Measurements from ENCODE around the gene TRIM7.

Gene TRIM7

DNA sequence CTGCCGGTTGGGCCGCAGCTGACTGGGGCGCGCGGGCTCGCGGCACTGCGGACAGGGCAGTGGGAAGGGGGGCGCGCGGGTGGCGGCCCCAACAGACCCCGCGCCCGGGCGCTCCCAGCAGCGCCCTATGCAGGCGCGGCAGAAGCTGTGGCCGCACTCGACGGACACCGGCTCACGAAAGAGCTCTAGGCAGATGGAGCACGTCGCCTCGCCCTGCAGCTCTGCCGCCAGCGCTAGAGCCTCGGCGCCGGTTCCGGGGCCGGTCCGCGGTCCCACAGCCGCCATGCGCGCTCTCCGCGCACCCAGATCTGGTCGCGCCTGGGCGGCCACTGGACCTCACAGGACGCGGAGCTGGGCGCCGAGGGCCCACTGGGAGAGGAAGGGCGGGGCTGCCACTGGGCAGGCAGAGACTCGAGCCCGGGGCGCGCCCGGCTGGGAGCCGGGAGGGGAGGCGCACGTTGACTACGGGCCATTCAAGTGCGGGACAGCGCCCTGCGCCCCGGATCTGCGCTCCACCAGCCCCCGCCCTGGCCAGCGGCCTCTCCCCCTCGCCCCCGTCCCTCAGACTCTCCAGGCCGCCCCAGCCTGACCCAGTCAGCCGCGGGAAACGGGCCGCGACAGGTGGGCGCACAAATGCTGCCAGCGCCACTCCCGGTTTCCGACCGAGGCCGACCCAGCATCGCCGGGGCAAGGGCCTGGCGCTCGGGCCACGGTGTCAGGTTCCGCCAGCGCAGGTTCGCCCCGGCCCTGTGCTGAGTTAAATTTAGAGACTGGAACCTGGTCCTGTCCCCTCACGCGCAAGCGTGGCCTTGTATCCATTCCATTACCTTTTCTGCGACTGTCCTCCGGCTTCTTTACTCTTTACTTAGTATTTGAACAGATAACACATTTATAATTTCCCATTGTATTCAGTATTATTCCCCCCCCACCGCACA lies at the start of gene TRIM7:
Gene TRIM7 (minus strand): TSS at position 371 of the 935 bp plus-strand sequence. CDS start 86 bp downstream, at position 285.
- DNase-seq (ENCODE audit: low read depth) = no peak

DNA sequence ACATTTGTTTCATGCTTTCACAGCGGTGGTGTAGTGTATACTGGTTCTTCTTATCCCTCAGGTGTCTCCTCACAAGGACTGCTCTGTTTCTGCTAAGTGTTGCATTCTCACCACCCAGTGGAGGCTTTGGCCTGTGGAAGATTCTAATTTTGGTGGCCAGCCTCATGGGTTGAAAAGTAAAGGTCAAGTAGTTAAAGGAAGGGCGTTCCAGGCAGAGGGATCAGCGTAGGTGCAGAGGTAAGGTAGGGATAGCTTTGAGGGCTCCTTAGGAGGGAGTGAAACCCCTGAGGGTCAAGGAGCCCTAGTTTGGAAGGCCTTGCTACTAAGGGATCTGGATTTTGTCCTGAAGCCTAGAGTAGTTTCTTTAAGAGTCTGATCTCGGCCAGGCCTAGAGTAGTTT lies 43.3 kb upstream of the TRIM7 start:
- no peak for DNase-seq (ENCODE audit: low read depth)

DNA sequence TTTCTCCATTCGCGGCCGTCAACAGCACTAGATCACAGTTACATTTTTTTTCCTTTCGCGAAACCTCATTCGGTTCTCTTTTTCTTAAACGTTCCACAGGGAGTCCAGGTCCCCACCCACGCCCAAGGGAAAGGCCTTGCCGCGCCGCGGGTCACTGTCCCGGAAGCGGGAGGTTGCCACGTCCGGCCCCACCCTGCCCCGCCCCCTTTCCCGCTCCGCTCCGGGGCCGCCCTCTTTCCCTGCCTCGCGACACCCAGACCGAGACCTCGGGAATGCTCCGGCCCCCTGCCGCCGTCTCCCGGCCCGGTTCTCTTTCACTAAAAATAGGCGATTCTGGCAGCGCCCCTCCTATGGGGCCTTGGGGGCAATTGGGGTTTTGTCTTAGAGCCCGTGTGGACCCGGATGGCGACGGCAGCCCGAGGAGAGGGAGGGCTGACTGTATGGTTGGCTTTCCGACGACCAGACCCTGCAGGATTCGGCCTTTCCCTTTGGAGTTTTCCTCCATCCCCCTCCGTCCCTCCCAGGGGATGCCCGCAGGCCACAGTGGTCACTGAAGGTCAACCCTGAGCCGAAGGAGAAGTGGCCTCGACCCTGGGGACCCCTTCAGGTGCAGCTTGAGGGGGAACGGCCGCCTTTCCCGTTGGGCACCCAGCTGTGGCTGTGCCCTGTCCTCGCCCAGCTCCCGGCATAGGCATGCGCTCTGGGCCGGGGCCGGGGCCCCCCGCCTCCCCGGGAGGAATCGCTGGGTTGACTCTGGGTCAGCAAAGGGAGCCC lies 41.5 kb upstream of the TRIM7 start:
- DNase-seq (ENCODE audit: low read depth) = peak; percentile 57

DNA sequence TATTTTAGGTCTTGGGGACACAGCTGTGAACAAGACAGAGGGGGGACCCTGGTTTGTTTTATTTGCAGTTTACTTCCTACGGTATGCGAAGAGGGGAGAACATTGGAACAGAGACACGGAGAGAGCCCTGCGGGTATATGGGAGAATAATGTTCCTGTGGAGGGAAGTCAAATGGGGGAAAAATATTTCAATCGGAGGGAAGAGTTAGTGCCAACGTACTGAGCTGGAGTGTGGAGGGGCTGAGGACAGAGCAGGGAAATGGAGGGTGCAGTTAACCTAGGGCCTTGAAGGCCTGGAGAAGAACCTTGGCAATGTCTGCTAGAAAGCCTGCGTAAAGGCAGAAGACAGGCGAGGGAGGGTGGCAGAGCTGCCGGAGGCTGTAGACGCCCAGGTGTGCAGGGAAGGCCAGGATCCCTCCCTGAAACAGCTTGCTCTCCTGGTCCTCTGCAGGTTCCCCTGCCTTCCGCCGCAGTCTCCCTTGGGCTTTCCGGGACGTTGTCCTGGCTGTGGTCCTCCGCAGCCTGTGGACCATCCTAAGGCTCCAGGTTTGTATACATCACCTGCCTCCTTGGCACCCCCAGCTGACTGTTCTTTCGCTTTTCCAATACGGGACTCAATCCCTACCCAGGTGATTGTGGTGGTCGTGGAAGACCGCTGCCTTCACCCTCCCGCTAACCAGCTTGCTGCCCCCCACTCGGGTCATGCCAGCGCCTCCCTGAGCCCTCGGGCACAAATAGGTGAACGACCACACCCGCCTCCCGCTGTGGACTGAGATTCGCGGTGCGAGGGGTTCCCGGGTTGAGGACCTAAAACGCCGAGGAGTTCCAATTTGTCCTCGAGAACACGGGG lies 40.7 kb upstream of the TRIM7 start:
- DNase-seq (ENCODE audit: low read depth) = no peak

DNA sequence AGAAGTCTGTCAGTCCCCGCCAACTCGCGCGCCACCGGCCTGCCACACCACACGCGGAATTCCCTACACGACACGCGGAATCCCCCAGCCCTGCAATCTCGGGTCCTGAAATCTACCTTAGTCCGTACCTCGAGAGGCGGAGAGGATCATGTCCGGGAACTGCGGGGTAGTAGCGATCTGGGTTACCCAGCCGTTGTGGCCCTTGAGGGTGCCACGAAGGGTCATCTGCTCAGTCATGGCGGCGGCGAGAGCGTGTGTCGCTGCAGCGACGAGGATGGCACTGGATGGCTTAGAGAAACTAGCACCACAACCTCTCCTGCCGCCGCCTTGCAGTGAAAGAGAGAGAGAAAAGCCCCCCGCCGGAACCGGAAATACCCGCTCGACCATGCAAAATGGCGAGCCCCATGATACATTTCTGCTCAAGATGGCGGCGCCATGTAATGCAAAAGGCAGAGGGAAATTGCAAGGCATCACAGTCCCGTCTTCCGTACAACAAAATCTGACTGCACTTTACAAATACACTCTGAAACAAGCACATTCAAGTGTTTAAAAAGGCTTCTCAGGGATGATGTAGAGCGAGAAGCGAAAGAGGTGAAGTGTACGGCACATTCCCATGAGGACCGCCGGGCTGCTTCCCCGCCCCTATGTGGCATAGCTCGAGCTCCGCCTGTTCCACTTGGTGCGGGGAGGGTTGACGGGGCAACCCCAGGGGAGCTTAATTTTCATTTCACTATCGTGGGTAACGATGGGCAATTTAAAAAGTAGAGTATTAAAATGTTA lies 38.8 kb upstream of the TRIM7 start, which contains the start of gene RACK1:
Gene RACK1 (minus strand): TSS at position 343 of the 780 bp plus-strand sequence. CDS start 106 bp downstream, at position 237.
- peak; percentile 72 for DNase-seq (ENCODE audit: low read depth)

DNA sequence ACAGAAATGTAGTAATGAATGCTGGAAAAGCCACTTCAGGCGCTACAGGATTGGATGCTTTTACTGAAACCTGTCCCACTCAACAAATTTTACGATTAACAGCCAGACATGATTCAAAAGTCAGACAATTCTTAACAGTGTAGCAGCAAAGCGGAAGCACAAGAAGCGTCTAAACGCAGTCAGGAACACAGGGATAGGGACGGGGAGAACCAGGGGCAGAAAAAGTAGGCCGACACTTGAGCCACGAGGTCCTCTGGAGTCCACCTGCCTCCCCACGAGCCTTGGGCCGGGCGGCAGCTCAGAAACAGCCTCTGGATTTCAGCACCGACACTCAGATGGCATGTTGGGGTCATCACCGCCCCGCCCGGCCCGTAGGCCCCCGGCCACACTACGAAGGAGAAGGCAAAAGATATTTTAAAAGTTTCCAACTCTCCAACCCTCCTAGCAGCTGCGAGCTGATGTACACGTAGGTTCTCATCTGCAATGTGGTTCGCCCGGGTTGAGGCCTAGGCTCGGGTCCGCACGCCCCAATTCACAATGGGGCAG lies 38.1 kb upstream of the TRIM7 start:
- no peak for DNase-seq (ENCODE audit: low read depth)

DNA sequence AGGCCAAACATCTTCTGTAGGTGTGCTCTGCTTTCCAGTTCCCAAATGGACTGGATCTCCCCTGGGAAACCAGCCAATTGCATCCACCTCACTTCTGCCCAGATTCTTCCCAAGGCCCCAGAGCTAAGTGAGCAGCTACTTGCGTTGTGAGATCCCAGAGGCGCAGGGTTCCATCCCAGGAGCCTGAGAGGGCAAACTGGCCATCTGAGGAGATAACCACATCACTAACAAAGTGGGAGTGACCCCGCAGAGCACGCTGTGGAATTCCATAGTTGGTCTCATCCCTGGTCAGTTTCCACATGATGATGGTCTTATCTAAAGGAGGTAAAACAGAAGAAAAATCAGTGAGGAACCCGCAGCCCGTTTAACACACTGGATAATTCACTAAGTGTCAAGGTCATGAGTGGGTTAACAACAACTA lies 37.0 kb upstream of the TRIM7 start:
- no peak for DNase-seq (ENCODE audit: low read depth)

DNA sequence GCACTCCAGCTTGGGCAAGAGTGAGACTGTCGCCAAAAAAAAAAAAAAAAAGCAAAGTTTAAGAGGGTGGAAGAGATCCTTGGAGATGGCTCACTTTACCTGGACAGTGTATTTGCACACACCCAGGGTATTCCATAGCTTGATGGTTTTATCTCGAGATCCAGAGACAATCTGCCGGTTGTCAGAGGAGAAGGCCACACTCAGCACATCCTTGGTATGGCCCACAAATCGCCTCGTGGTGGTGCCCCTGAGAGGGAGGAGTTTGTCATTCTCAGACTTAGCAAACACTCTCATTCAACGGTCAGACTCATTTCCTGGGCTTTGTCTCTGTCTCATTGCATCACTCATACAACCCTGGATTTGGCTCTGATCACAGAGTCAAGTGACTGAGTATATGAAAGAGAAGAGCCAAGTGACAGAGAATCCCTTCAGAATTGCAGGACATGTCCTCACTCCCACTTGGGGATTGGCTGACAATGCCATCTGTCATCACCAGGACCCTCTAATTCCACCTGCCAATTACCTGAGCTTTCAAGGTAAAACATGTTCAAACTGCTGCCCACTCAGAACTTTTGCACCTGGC lies 36.5 kb upstream of the TRIM7 start:
- DNase-seq (ENCODE audit: low read depth) = no peak

DNA sequence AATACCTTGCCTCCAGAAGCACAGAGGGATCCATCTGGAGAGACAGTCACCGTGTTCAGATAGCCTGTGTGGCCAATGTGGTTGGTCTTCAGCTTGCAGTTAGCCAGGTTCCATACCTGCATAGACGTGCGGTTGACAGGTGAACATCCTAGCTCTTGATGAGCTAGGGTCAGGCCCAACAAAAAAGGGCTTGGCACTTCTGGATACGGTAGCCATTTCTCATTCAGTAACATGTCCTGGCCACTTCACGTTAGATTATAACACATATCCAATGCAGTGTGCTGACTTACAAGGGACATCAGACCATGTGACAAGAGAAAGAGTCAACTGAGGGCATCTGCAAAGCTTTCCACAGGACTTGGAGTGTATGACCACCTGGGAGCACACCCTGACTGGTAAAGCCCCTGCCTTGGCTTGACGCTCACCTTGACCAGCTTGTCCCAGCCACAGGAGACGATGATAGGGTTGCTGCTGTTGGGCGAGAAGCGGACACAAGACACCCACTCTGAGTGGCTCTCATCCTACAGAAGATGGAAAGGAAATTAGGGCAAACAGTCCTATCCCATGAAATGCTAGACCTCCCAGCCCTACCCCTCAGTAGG lies 34.2 kb upstream of the TRIM7 start:
- no peak for DNase-seq (ENCODE audit: low read depth)

DNA sequence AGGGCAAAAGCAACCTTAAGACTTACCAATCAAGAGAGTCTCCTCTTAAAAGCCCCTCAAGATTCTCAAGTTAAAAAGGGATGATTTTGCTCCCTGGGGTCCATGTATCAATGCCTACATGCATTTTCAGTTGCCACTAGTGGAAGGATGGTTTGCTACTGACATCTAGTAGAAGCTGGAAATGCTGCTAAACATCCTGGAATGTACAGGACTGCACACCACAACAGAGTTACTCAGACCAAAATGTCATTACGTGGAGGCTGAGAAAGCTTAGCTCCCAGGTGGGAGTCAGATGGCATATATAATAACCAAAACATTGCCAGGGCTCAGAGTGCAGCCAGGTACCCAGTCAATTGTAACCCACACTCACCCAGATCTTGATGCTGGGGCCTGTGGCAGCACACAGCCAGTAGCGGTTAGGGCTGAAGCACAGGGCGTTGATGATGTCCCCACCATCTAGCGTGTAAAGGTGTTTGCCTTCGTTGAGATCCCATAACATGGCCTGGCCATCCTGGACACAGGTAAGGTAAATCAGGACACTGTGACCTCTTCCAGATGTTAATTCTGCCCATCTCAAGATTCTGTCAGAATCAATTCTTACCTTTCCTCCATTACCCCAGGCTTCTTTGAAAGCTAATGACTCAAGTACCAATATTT lies 32.9 kb upstream of the TRIM7 start:
- no peak for DNase-seq (ENCODE audit: low read depth)

DNA sequence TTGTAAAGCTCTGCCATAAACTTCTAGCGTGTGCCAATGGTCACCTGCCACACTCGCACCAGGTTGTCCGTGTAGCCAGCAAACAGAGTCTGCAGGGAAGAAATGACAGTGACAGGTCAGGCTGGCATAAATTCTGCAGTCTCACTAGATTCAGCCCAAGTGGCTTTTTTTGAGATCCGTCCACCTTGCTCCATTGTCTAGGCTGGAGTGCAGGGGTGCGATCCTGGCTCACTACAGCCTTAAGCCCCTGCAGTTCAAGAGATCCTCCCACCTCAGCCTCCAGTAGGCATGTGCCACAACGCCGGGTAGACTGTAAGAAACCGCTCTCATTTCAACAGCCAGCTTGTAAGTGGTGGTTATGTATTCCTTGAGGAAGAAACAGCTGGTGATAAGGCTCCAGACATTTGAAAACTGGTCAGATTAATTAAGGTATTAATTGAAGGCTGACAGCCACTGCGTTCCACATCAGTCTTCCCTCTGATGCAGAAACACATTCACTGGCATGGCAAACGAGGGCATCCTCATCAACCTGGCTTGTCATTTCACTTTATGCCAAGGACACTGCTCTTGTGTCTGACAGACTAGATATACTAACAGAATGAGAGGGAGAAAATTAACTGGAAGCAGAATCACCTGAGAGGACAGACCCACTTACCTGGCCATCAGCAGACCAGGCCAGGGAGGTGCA lies 32.1 kb upstream of the TRIM7 start:
- DNase-seq (ENCODE audit: low read depth) = no peak

DNA sequence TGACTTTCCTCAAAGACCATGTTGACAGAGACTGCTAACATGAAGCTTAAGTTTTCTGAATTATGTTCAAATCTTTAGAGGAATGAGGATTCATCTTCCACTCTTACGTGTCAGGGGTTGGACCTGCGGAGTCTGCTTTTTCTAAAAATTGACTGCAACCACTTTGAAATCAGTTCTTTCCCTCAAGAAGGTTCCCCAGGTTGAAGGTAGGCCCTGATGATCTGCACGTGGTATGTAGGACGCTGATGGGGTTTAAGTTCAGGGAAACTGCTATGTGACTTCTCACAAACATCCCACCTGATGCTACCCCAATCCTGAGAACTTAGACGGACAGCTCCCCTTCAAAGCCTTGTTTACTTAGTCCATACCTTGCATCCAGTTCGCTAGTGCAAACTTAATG lies 31.5 kb upstream of the TRIM7 start:
- DNase-seq (ENCODE audit: low read depth) = no peak

DNA sequence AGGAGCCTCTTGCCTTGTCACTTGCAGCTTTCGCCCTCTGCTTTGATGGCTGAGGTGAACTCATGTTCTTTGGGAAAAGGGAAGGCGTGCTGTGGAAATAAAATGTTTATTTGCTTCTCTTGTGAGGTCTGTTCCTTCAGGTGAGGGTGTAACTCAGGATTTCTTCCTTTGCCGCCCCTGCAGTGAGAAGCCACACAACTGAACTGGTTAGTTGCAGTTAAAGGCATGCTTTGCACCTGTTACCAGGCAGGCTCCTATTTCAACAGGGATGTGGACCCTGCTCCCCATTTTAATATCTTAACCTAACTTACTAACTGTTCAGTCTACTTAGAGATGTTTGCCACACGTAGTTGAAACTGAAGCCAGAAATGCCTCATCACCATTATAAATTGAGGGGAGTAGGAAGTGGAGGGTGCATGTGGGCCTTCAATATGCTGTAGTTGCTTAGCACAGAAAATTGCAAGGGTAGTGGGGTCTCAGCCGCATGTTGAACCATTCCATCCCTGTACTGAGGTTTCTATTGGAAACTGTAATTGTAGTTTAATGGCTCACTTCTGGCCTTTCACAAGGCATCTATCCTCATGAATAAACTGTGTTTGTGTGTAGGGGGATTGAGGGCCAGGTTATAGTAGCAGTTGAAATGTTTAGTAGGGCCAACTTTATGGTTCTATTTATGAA lies 30.8 kb upstream of the TRIM7 start:
- no peak for DNase-seq (ENCODE audit: low read depth)

DNA sequence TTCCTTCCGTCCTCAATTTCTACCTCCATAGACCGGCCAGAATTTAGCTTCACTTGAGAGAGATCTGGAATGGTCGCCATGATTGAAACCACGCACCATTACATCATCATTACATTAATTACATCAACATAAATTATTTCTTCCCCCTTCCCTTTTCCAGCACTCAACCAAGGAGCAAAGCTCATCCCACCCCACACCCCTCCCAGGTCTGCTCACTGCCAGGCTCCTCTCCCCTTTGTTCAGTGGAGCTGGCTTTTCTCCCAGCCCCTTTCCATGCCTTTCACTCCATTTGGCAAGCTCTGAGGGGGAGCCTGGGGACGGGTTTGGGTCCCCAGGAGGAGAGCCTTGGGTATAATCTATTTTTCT lies 30.3 kb upstream of the TRIM7 start:
- no peak for DNase-seq (ENCODE audit: low read depth)

DNA sequence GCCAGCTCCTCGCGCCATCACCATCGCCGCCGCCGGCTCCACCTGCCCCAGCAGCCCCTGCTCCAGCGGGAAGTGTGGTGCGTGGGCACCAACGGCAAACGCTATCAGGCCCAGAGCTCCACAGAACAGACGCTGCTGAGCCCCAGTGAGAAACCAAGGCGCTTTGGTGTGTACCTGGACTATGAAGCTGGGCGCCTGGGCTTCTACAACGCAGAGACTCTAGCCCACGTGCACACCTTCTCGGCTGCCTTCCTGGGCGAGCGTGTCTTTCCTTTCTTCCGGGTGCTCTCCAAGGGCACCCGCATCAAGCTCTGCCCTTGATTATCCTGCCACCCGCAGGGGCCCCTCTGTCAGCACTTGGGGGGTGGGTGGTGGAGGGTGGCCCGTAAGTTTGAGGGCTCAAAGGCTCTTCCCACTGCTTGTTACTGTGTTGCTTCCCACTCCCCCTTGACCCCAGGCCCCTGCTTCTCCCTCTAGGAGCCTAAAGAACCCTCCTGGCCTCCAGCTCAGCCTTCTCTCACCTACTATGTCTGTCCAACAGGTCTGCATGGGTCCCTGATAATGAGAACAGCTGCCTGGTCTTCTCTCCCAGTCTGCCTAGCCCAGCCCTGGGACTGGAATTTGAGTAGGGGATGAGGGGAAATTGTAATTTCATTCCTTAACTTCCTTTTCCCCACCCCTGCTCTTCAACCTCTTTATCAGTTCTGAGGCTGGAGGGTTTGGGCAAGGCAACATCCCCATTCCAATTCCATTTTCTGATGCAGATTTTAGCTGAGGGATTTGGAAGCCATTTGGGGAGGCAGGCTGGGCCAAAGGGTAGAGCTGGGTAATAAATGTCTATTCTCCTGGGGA lies 29.7 kb upstream of the TRIM7 start:
- no peak for DNase-seq (ENCODE audit: low read depth)

DNA sequence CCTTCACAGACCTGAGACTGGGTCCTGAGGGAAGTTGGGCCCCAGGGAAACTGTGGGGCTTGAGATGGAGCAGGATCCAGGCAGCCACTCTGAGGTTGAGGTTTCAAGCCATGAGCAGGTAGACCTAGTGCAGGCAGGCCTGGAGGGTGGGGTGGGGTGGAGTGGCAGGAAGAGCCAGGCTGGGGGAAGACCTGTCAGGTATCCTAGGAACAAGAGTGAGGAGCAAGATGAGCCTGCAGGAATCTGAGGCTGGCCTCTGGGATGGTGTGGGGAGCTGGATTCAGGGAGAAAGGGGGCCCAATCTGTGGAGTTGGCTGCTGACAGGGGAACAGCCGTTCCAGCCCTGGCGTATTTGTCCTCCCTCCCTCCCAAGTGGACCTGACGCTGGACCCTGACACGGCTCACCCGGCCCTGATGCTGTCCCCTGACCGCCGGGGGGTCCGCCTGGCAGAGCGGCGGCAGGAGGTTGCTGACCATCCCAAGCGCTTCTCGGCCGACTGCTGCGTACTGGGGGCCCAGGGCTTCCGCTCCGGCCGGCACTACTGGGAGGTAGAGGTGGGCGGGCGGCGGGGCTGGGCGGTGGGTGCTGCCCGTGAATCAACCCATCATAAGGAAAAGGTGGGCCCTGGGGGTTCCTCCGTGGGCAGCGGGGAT lies 28.9 kb upstream of the TRIM7 start:
- DNase-seq (ENCODE audit: low read depth) = no peak

All from stimulated activated CD8-positive, alpha-beta memory T cell treated with anti-CD3 and anti-CD28 coated beads, Interleukin-15, amount 100 ng/mL, for 24 hours (primary cell).